NCI-H1105 (cell line): ENCODE results near the gene CHD5.

ENCODE experiments used
- DNase-seq: peaks from one replicate; lab custom pipeline; 2025; lab: John Stamatoyannopoulos, UW

The CHD5 gene

GRCh38 chr1:6200188-6200809 is 20.2 kb upstream of the CHD5 start:
- DNase-seq = no peak

DNA sequence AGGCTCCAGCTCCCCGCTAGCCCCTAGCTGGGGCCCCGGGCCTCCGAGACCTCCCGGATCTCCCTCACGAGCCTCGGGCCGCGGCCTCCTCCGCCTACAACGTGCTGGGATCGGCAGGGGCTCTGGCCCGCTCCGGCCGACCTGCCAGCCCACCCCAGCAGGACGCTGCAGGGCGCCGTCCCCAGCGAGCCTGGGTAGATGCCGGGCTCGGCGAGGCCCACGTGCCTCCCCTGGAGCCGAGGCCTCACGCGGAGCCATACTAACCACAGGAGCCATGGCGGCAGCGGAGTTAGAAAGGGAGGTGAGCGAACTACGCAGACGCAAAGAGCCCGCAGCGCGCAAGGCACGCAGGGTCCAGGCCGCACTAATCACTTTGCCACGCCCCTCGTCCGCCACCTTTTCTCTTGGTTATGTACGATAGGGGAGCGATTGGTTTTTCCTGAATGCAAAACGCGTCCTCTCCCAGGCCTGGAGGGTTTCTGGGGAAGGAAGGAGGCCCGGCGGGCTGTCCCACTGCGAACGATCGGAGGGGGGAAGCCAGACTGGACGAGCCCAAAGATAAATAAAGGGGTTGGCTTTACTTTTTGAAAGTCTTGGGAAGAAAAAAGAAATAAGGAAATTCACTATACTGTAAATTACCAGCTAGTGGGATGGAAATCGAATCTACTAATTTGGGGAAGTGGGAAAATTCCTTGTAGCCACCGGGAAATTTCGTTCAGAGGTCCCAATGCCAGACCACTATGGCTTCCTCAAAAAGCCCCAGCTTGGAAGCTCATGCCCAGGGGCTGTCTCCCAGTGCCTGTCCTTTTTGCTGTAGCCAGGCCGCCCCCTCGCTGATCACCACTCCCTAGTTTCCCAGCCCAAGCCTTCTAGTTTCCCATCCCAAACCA is 19.4 kb upstream of the CHD5 start, which contains the start of gene RPL22:
Gene RPL22 (minus strand): TSS at position 298 of the 890 bp plus-strand sequence. CDS start 22 bp downstream, at position 276.
- DNase-seq = peak; percentile 100

DNA sequence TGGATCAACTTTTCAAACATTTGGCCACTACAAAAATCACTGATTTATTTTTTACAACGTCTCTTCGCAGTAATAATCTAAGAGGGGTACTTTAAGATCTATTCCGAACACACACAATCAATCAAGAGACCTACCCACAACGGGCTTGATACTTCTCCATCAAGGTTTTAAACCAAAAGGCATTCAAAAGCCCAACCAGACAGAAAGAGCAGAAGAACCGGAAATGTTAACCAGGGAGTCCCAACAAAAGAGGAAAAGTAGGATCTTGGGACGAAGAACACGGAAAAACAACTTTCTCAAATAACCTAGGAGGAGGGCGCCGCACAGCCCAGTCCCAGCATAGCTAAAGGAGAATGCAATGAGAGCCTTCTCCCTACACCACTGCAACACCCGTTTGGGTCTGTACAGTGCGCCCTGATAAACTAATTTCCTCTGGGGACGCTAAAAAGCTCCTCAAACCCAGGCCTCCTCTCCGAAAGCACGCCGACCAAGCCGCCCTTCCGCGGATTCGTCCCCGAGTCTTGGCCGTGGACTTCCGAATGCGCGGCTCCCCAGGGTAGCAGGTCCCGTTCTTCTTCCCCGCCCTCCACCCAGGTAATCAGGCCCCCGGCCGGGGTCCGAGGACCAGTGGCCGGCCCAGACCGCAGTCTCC is 18.7 kb upstream of the CHD5 start:
- no peak for DNase-seq

- DNase-seq = no peak
Measured at GRCh38 chr1:6197746-6198427, 17.8 kb upstream of the CHD5 start.

- DNase-seq = no peak
Measured at GRCh38 chr1:6191968-6192367, 11.8 kb upstream of the CHD5 start.

DNA sequence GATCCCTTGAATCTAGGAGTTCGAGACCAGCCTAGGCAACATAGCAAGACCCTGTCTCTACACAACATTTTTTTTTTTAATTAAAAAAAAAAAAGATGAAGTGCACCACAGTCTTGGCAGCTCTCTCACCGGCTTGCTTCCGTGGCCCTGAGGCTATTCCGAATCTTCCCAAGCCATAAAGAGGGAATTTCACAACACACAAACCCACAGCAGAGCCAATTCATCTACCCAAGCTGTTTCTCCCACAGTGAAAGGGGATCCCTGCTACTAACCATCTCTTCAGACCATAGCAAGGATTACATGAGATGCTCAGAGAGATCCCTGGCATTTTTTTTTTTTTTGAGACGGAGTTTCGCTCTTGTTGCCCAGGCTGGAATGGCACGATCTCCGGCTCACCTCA is 8.3 kb upstream of the CHD5 start:
- DNase-seq = no peak

GRCh38 chr1:6185635-6186382 is 5.7 kb upstream of the CHD5 start:
- no peak for DNase-seq

GRCh38 chr1:6185151-6185550 is 5.0 kb upstream of the CHD5 start:
- no peak for DNase-seq

GRCh38 chr1:6184083-6184783 is 4.1 kb upstream of the CHD5 start:
- no peak for DNase-seq

DNA sequence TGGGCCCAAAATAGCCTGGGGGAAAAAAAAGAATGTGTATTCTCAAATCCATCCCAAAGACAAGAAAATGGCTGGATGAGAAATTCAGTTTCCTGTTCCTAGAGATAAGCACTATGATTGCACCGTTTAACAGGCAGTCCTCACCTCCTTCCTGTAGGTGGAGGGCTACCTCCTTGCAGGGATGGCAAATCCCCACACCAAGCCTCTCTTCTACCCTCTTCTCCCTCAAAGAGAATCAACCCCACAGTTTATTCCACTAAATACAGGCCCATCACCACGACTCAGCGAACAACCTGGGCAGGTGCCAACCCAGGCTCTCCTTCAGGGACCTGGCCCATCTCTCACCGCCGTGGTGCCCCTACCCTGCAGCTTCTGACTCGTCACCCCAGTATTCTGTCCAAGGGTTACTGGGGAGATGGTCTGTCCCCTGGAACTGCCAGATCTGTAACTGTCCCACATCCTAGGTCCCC is 3.4 kb upstream of the CHD5 start:
- DNase-seq = no peak

- DNase-seq = no peak
Measured at GRCh38 chr1:6181347-6181770, 1.2 kb upstream of the CHD5 start.

DNA sequence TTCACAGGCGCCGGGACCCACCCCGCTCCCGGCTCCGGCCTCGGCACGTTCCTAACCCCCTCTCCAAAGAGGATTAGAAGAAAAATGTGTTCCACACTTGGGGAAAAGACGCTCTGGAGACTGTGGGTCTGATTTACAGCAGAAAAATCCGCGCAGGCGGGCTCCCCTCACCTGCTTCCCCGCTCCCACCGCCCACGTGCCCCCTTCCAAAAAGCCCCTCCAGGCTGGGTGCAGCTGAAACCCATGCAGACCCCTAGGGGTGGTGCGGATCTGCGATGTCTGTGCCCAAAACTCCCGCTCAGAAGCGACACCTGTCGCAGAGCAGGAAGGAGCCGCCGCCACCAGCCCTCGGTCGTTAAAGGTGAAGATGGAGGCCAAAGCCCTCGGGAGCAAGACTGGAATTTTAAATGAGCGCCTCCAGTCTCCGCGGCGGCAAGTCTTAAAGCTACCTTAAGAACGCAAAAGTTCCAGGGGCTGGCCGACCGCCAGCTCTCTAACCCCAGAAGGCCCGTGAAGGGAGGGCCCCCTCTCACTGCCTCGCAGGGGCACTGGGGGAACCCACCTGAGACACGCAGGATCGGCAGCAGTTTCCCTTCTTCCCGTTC is 688 bp upstream of the CHD5 start:
- DNase-seq = peak; percentile 28

DNA sequence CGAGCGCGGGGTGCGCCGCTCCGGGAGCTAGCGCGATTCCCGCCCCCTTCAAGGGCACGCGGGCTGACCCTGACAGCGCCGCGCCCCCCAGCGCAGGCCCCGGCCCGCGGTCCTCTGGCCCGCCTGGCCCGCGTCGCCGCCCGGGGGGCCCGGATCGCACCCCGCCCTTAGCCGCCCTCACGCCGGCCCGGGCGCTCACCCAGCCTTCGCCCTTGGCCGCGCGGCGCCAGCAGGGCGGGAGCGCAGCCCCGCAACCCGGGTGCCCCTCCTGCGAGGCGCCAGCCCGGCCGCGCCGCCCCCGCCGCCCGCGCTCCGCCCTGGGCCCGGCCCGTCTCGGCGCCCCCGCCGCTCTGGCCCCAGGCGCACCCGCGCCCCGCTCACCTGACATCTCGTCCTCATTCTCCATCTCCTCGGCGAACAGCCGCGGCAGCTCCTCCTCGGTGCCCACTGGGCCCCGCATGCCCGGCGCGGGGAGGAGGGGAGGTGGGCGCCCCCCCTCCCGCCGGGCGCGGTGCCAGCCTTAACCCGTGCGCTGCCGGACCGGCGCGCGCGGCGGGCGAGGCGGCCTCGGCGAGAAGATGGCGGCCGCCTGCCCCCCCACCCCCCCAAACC is 451 bp downstream of the CHD5 start:
- no peak for DNase-seq

- no peak for DNase-seq
Measured at GRCh38 chr1:6178751-6179563, 1.2 kb downstream of the CHD5 start.

- DNase-seq = no peak
Measured at GRCh38 chr1:6177681-6178380, 2.3 kb downstream of the CHD5 start.

- no peak for DNase-seq
Measured at GRCh38 chr1:6176779-6177178, 3.3 kb downstream of the CHD5 start.

DNA sequence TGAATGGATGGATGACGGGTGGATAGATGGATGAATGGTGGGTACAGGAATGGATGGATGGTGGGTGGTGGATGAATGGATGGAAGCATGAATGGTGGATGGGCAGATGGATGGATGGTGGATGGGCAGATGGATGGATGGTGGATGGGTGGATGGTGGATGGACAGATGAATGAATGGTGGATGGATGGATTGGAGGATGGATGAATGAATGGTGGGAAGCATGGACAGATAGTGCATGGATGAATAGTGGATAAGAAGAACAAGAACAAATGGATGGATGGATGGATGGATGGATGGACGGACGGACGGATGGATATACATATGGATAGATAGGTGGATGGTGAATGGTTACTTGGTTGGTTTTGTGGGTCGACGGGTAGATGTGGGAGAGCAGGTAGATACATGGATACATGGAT is 4.7 kb downstream of the CHD5 start:
- no peak for DNase-seq
